IMR-90 (cell line): ENCODE results near the gene KRTAP10-3. TPM values are rescaled to one million over a fixed set of nuclear protein-coding genes. Genes with fewer than 3 reads are reported as not detected.

Experiments used
- ATAC-seq: fragments of 200-7000 bp; cut with Tn5 transposase; 2 replicates; pipeline ENCODE4 v1.9.1; 2020; ENCODE audit warnings: low read depth, mild to moderate bottlenecking, moderate library complexity
- BruUV-seq: library from RNA; stranded (reverse); fragments of 400-500 nt; replicated peaks from 2 replicates; lab custom pipeline; 2021; lab: Mats Ljungman, UMichigan
- CTCF ChIA-PET: fragments of 300-600 bp; formaldehyde crosslinking; extraction: SDS; loops from one replicate; lab custom pipeline; 2021; ENCODE audit warnings: antibody characterized with exemption; lab: Yijun Ruan, JAX
- POLR2A ChIA-PET: fragments of 300-600 bp; sonication (Branson Sonifier 250); formaldehyde crosslinking; loops from one replicate; lab custom pipeline; 2022; ENCODE audit warnings: antibody characterized with exemption; ENCODE audit not compliant: unreplicated experiment; lab: Charles Lee
- DNase-seq: peaks from one replicate; pipeline ENCODE4 v3.0.0; 2013
- H2AFZ ChIP-seq: replicated peaks from 2 replicates; pipeline ENCODE3; 2013; ENCODE audit warnings: low read length, mild to moderate bottlenecking; ENCODE audit not compliant: poor library complexity
- H2AK5ac ChIP-seq: 2 replicates; pipeline ENCODE4 v1.6.1; 2013; ENCODE audit warnings: low read depth, low read length, inconsistent platforms
- H2AK9ac ChIP-seq: replicated peaks from 2 replicates; pipeline ENCODE3; 2013; ENCODE audit warnings: mild to moderate bottlenecking, low read depth, low read length, moderate library complexity; ENCODE audit not compliant: poor library complexity
- H2BK120ac ChIP-seq: 2 replicates; pipeline ENCODE4 v1.6.1; 2013; ENCODE audit warnings: low read depth, low read length, inconsistent platforms
- H2BK15ac ChIP-seq: 3 replicates; pipeline ENCODE4 v1.6.1; 2013; ENCODE audit warnings: low read depth, low read length, inconsistent platforms
- H2BK20ac ChIP-seq: 2 replicates; pipeline ENCODE4 v1.6.1; 2013; ENCODE audit warnings: low read depth, mild to moderate bottlenecking, inconsistent platforms, low read length, moderate library complexity
- H2BK5ac ChIP-seq: 2 replicates; pipeline ENCODE4 v1.6.1; 2013; ENCODE audit warnings: mild to moderate bottlenecking, low read depth, low read length, inconsistent platforms; ENCODE audit not compliant: poor library complexity, severe bottlenecking
- H3K14ac ChIP-seq: replicated peaks from 2 replicates; pipeline ENCODE4 v1.6.1; 2013; ENCODE audit warnings: low read depth, low read length, inconsistent platforms
- H3K18ac ChIP-seq: 2 replicates; pipeline ENCODE4 v1.6.1; 2013; ENCODE audit warnings: low read depth, low read length, control low read depth
- H3K23ac ChIP-seq: 2 replicates; pipeline ENCODE4 v1.6.1; 2013; ENCODE audit warnings: low read depth, low read length, inconsistent platforms
- H3K27ac ChIP-seq: 2 replicates; pipeline ENCODE4 v1.5.1; 2013; ENCODE audit warnings: mild to moderate bottlenecking, control low read depth, low read length; ENCODE audit not compliant: insufficient read depth
- H3K27me3 ChIP-seq: 2 replicates; pipeline ENCODE4 v1.6.1; 2013; ENCODE audit warnings: low read length; ENCODE audit not compliant: control insufficient read depth, insufficient read depth
- H3K36me3 ChIP-seq: 2 replicates; pipeline ENCODE4 v1.6.1; 2013; ENCODE audit warnings: low read length, mixed read lengths; ENCODE audit not compliant: control insufficient read depth, insufficient read depth
- H3K4ac ChIP-seq: 2 replicates; pipeline ENCODE4 v1.6.1; 2013; ENCODE audit warnings: low read depth, low read length, inconsistent platforms
- H3K4me1 ChIP-seq: 2 replicates; pipeline ENCODE4 v1.6.1; 2013; ENCODE audit warnings: low read length, mixed read lengths; ENCODE audit not compliant: control insufficient read depth, insufficient read depth
- H3K4me2 ChIP-seq: 2 replicates; pipeline ENCODE4 v1.6.1; 2013; ENCODE audit warnings: low read depth, mild to moderate bottlenecking, control low read depth, low read length, moderate library complexity
- H3K4me3 ChIP-seq: 2 replicates; pipeline ENCODE4 v1.5.1; 2013; ENCODE audit warnings: low read depth, mild to moderate bottlenecking, control low read depth, low read length, moderate library complexity; ENCODE audit not compliant: insufficient read depth
- H3K56ac ChIP-seq: 2 replicates; pipeline ENCODE4 v1.6.1; 2013; ENCODE audit warnings: low read length, inconsistent platforms; ENCODE audit not compliant: insufficient read depth; ENCODE audit errors: extremely low read depth
- H3K79me1 ChIP-seq, 2 experiments: 2 replicates each; pipeline ENCODE4 v1.6.1; 2013; ENCODE audit warnings: low read length in 2 of 2, inconsistent platforms in 1 of 2, low read depth in 1 of 2
- H3K9ac ChIP-seq: 2 replicates; pipeline ENCODE4 v1.6.1; 2013; ENCODE audit warnings: low read depth, low read length, control low read depth
- H3K9me1 ChIP-seq: 2 replicates; pipeline ENCODE4 v1.6.1; 2013; ENCODE audit warnings: low read length, inconsistent platforms; ENCODE audit not compliant: insufficient read depth
- H3K9me3 ChIP-seq: 2 replicates; pipeline ENCODE4 v1.6.1; 2013; ENCODE audit warnings: low read length; ENCODE audit not compliant: control insufficient read depth, insufficient read depth
- H4K20me1 ChIP-seq: 2 replicates; pipeline ENCODE4 v1.6.1; 2013; ENCODE audit warnings: low read length, inconsistent platforms; ENCODE audit not compliant: insufficient read depth
- H4K5ac ChIP-seq: 2 replicates; pipeline ENCODE4 v1.6.1; 2013; ENCODE audit warnings: mild to moderate bottlenecking, low read depth, low read length, control low read depth
- H4K8ac ChIP-seq, 2 experiments: 2 replicates each; pipeline ENCODE4 v1.6.1; 2013; ENCODE audit warnings: low read depth in 2 of 2, low read length in 2 of 2, control low read depth in 1 of 2, inconsistent platforms in 1 of 2
- H4K91ac ChIP-seq: 2 replicates; pipeline ENCODE4 v1.6.1; 2013; ENCODE audit warnings: low read depth, low read length, inconsistent platforms; ENCODE audit not compliant: insufficient read depth
- ELK1 ChIP-seq: fragments of 150-350 bp; IDR thresholded peaks from 2 replicates; pipeline ENCODE4 v1.6.1; 2016; ENCODE audit warnings: low read depth, mild to moderate bottlenecking, low read length, moderate library complexity, borderline replicate concordance
- FOS ChIP-seq: fragments of 150-350 bp; IDR thresholded peaks from 2 replicates; pipeline ENCODE4 v1.6.1; 2016; ENCODE audit warnings: low read depth, low read length
- SMC3 ChIP-seq: fragments of 150-350 bp; IDR thresholded peaks from 2 replicates; pipeline ENCODE4 v1.6.1; 2016; ENCODE audit warnings: low read depth, mild to moderate bottlenecking, antibody characterized with exemption, low read length, moderate library complexity
- WGBS, 2 experiments: methylation state at CpG; one replicate each; pipeline versions ENCODE4 v1.1.5 to v1.1.7; 2013; ENCODE audit warnings: missing lambda C conversion rate in 2 of 2; ENCODE audit not compliant: insufficient read length in 1 of 2; ENCODE audit errors: extremely low coverage in 2 of 2; 5-methylcytosine and 5-hydroxymethylcytosine counted together
- dilution Hi-C: fragments of 300-500 bp; cut with HindIII; formaldehyde crosslinking; loops from one replicate; pipeline ENCODE4 v1.14.3; 2018; ENCODE audit warnings: low sequenced_read_pairs; ENCODE audit not compliant: unreplicated experiment
- in situ Hi-C: fragments of 300-500 bp; cut with MboI; formaldehyde crosslinking; loops from 3 replicates; pipeline ENCODE4 v1.14.3; 2019; ENCODE audit warnings: low sequenced_read_pairs, inconsistent platforms, mixed read lengths
- intact Hi-C: fragments of 100-400 bp; cut with micrococcal nuclease; formaldehyde crosslinking; loops from 2 replicates; pipeline ENCODE4 v1.10.0; 2022
- polyA plus RNA-seq, 3 experiments: library from polyadenylated mRNA; depleted of rRNA; stranded (reverse); fragments of >200 nt; gene quantifications; 2 replicates each; pipeline ENCODE4 v1.2.3, GENCODE V29; 2012; ENCODE audit warnings: low replicate concordance in 1 of 3
- total RNA-seq: library from RNA; depleted of rRNA; stranded (reverse); fragments of >200 nt; gene quantifications from 2 replicates; pipeline ENCODE4 v1.2.3, GENCODE V29; 2012

KRTAP10-3 gene
- total and polyA plus RNA-seq, 2 of the 4 experiments (the other 2 are of a cell fraction), result not detected

- no peak overlapping the region for H3K27ac ChIP-seq
- ATAC-seq (no peak), DNase-seq (no peak)
- ChIA-PET POLR2A (no interaction called here), CTCF (no interaction called here)
- H2AK9ac ChIP-seq, result no peak overlapping the region
- H3K4me2 ChIP-seq, result no peak overlapping the region
- no peak overlapping the region for H4K8ac ChIP-seq
- TF ChIP-seq FOS (no peak), SMC3 (no peak), ELK1 (no peak)
- H3K4me3 ChIP-seq, result no peak overlapping the region
- intact Hi-C loops, result no loop called here
- H2AK5ac ChIP-seq, result no peak overlapping the region
- peaks cover 4% of the 10 kb centered on the region for H3K9me3 ChIP-seq
- dilution Hi-C loops, result no loop called here
- WGBS, 2 experiments, result 76% methylated on average over 19 of the region's 40 CpGs; no CpG with 5 or more reads in 1 of the 2 experiments
- no peaks in the 10 kb centered on the region for H4K20me1 ChIP-seq
- no peak overlapping the region for H2AFZ ChIP-seq
- no peak overlapping the region for H3K56ac ChIP-seq
- no peak overlapping the region for H2BK120ac ChIP-seq
- no peaks in the 10 kb centered on the region for H3K79me1 ChIP-seq
- in situ Hi-C loops, result no loop called here
- no peaks in the 10 kb centered on the region for H3K36me3 ChIP-seq
- peaks cover 3% of the 10 kb centered on the region; the same call in 1 of the 2 replicates for H3K27me3 ChIP-seq
- no peak overlapping the region for H4K91ac ChIP-seq
- H3K23ac ChIP-seq, result no peak overlapping the region
- H3K18ac ChIP-seq, result no peak overlapping the region
- H3K14ac ChIP-seq, result no peak overlapping the region
- H3K4me1 ChIP-seq, result no peaks in the 10 kb centered on the region
- H3K9me1 ChIP-seq, result no peaks in the 10 kb centered on the region
- H2BK20ac ChIP-seq, result no peak overlapping the region
- no TSS peak for BruUV-seq
- no peak overlapping the region for H3K9ac ChIP-seq
- no peak overlapping the region for H4K5ac ChIP-seq
- H3K4ac ChIP-seq, result no peak overlapping the region
- H2BK5ac ChIP-seq, result no peak overlapping the region
- no peak overlapping the region for H2BK15ac ChIP-seq
Measured at GRCh38 chr21:44571844-44572782, 13.5 kb upstream of the KRTAP10-3 start.
